Bronchial epithelial cell (primary cell): Measurements from ENCODE around the gene RNF220. TPM values are rescaled to one million over a fixed set of nuclear protein-coding genes. Genes with fewer than 3 reads are reported as not detected.
A peak's percentile ranks its signal among the peaks of the same experiment; 100 is the strongest.

Source experiments
- DNase-seq: peaks from one replicate; pipeline ENCODE4 v3.0.0-alpha.2; 2010; ENCODE audit warnings: low read depth
- FAIRE-seq: peaks from 2 replicates; lab custom pipeline; 2011; peaks lifted over from hg19 to GRCh38; lab: Jason Lieb, UNC
- H3K27me3 ChIP-seq: 2 replicates; pipeline ENCODE4 v1.5.1; 2011; ENCODE audit warnings: low read length; ENCODE audit not compliant: control insufficient read depth, insufficient read depth
- H3K36me3 ChIP-seq: 2 replicates; pipeline ENCODE4 v1.5.1; 2011; ENCODE audit warnings: low read length; ENCODE audit not compliant: control insufficient read depth, insufficient read depth
- H3K4me3 ChIP-seq: 2 replicates; pipeline ENCODE4 v1.5.1; 2011; ENCODE audit warnings: mild to moderate bottlenecking, low read depth, low read length, control low read depth
- total RNA-seq: library from RNA; depleted of rRNA; stranded (reverse); fragments of >200 nt; gene quantifications from 2 replicates; pipeline ENCODE4 v1.2.1, GENCODE V29; 2014
- TF ChIP-seq, protein P1 (sequence below): IDR thresholded peaks from 2 replicates; pipeline ENCODE4 v1.5.1; 2011; ENCODE audit warnings: mild to moderate bottlenecking, moderate library complexity, low read length, control low read depth, inconsistent platforms; ENCODE audit not compliant: insufficient read depth, severe bottlenecking

Gene RNF220
- total RNA-seq, 1 donor from 2014 or later, result 94.5 TPM

DNA sequence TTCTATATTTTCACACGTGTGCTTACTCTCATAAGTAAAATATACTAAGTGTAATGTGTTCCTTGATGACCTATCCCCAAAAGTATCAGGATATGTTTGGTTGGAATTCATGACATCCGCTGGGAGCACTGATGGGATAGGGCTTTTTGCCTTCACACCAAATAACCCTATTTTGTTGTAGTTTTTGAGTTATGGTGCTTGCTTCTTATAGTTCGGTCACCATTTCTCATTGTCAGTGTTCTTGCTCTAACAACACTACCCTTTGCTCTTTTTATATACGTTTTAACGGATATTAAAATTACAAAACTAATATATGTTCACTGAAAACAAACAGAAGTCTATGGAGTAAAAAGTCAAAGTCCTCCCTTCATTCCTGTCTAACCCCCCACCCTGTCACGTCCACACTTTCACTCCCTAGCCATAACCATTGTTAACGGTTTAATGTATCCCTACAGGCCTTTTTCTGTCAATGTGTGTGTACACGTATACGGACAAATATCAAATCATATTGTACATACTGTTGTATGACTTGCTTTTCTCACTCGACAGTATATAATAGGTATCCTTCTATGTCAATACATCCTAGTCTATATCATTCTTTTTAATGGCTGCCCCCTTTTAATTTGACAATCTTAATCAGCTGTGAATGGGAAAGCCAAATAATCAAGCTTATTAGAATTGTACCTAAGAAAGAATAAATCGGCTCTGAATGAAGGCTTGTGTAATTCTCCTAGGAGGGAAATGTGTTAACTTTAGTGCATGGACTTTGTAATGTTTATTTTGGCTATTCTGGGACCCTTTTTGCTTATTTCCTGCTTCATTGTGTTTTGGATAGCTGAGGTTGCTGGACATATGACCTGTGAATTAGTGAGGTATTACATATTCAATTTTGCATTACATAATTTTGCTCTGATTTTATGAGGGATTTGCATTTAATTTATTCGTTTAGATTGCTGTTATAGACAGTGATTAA lies 3.5 kb upstream of the RNF220 start:
- peaks cover 4% of the 10 kb centered on the region for H3K27me3 ChIP-seq
- H3K36me3 ChIP-seq, result no peaks in the 10 kb centered on the region
- no peak overlapping the region for H3K4me3 ChIP-seq
- TF ChIP-seq, protein P1, sequence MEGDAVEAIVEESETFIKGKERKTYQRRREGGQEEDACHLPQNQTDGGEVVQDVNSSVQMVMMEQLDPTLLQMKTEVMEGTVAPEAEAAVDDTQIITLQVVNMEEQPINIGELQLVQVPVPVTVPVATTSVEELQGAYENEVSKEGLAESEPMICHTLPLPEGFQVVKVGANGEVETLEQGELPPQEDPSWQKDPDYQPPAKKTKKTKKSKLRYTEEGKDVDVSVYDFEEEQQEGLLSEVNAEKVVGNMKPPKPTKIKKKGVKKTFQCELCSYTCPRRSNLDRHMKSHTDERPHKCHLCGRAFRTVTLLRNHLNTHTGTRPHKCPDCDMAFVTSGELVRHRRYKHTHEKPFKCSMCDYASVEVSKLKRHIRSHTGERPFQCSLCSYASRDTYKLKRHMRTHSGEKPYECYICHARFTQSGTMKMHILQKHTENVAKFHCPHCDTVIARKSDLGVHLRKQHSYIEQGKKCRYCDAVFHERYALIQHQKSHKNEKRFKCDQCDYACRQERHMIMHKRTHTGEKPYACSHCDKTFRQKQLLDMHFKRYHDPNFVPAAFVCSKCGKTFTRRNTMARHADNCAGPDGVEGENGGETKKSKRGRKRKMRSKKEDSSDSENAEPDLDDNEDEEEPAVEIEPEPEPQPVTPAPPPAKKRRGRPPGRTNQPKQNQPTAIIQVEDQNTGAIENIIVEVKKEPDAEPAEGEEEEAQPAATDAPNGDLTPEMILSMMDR, result no peak
- DNase-seq (no peak), FAIRE-seq (no peak)

DNA sequence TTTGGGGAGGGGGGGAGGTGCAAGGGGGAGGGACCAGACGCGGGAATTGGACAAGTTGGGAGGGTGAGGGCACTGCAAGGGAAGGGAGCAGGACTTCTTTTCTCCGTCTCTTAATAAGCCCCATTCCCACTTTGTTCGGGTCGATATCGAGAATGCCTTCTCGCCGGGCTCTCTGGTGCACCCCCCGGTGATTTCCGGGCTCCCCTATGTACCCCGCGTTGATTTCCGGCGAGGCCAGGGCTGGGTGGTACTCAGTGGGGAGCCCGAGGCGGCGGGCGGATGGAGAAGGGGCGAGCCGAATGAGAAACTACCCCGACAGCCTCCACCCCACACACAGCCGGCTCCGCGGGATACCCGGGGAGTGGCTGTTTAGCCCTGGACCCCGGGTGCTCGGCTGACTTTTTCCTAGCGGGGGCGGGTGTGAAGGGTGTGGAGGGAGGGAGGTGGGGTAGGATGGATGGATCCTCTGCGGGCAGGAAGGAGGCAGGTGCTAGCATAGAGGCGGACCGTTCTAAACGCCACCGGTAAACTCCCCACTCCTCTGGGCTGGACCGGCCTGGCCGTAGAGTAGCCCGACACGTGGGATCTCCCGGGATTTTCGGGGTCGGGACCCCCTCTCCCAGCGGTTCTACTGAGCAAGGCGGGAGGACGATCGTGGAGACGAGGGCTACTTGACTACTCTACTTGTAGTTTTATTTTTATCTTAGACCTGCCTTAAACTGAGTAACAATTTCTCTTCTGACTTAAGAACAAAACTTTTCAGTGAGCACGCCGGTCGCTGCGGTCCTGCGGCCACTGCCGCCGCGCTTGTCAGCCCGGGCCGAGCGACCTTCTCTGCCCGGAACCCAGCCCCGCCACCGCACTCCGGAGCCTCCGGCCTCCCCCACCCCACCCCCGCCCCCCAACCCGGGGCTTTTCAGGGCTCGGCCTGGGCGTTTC lies 1.0 kb downstream of the RNF220 start:
- peaks cover 32% of the 10 kb centered on the region for H3K27me3 ChIP-seq
- peak overlapping the region; percentile 40 for H3K4me3 ChIP-seq
- TF ChIP-seq, protein P1, result no peak
- H3K36me3 ChIP-seq, result no peaks in the 10 kb centered on the region
- FAIRE-seq, result no peak
- no peak for DNase-seq

DNA sequence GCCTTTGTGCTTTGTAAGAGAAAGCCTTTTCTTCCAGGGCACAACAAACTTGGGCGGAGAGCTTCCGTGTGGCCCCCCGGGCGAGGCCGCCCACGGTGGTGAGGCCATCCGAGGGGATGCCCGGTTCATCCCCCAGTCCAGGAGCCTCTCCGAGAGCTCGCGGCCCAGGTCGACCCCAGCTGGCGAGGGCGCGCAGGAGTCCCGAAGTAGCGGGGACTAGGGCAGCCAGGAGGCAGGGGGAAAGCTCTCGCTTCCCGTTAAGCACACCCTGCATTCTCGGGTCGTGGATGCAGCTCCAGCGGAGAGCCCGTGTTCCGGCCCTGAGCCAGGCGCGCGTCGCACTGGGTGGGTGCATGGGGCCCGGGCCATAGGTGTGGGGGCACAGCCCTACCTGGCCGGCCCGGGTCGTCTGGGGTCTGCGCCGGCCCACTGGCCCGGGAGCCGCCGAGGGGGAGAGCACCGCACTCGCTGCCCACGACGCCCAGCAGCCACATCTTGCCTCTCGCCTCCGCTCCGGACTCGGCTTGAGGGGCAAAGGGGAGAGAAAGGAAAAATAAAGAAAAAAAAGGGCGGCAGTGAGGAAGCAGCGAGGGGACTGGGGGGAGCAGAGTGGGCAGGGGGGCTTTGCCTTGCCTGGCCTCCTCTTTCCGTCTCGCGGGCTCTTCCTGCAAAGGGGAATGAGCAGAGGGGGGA lies 1.8 kb downstream of the RNF220 start:
- Histone ChIP-seq H3K27me3 (peaks cover 36% of the 10 kb centered on the region), H3K36me3 (no peaks in the 10 kb centered on the region), H3K4me3 (no peak overlapping the region)
- FAIRE-seq, result no peak
- TF ChIP-seq, protein P1, result no peak
- no peak for DNase-seq

DNA sequence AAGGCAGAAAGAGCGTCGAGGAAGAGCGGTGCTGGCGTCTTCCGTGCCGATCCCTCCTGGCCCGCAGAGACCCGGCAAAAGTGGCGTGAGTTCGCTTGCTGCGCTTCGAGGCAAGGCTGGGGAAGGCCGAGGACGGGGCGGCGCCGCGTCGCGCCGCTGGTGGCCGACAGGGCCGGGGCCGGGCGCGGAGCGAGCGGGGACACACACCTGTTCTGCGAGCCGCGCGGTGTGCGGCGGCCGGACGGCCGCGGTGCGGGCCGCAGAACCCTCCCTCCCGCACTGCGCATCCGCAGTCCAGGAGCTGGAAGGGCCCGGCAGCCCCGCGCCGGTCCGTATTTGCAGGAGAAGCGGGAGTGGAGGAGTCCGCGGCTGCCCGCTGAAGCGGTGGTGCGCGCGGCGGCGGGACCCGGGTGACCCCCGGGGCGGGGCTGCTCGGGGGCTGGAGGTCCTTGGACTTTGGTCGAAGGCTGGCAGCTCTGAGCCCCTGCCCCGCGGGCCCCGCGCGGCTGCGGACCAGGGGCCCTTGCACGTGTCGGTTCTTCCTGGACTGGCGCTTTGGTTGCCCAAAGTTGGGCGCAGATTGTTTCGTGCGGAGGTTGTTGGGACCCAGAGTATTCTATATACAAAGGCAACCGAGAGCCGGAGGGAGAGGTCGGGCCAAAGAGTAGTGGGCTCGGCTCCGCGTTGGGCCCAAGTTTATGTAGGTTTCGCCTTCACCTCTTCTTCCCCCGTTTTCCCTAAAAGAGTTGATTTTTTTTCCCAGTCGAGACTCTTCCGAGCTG lies 2.6 kb downstream of the RNF220 start:
- DNase-seq (no peak), FAIRE-seq (no peak)
- TF ChIP-seq, protein P1, result no peak
- H3K36me3 ChIP-seq, result no peaks in the 10 kb centered on the region
- H3K27me3 ChIP-seq, result peaks cover 41% of the 10 kb centered on the region
- H3K4me3 ChIP-seq, result no peak overlapping the region

DNA sequence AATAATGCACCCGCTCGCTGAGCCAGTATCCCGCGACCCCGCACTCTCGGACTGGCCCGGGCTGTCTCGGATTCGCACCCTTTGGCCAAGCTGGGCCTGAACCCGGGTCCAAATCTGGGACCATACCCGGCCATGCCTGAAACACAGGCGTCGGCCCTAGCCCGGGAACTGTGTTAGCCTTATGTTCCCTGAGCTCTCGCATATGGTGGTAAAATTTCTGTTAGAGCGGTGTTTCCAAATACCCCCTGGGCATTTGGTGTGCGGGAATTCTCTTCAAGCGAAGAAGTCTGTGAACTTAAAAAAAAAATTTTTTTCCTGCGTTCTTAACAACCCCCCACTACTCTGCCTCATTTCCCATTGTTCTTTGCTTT lies 3.1 kb downstream of the RNF220 start:
- DNase-seq (no peak), FAIRE-seq (no peak)
- TF ChIP-seq, protein P1, result no peak
- Histone ChIP-seq H3K27me3 (peaks cover 42% of the 10 kb centered on the region), H3K36me3 (no peaks in the 10 kb centered on the region), H3K4me3 (no peak overlapping the region)
